Mesothelial cell of epicardium (in vitro differentiated cells): Measurements from ENCODE around the gene PPP2R2C. TPM values are rescaled to one million over a fixed set of nuclear protein-coding genes. Genes with fewer than 3 reads are reported as not detected.

Experiments used
- DNase-seq, 2 experiments: peaks; one replicate each; pipeline ENCODE4 v3.0.0; 2021; ENCODE audit warnings: low spot score in 2 of 2; ENCODE audit not compliant: unreplicated experiment in 2 of 2
- H3K27ac Mint-ChIP-seq: 2 replicates; pipeline ENCODE4 v1.8.0; 2021; ENCODE audit warnings: mixed read lengths
- H3K27me3 Mint-ChIP-seq: 2 replicates; pipeline ENCODE4 v1.8.0; 2021; ENCODE audit warnings: low read depth, mixed read lengths
- H3K36me3 Mint-ChIP-seq: 2 replicates; pipeline ENCODE4 v1.8.0; 2021; ENCODE audit warnings: mixed read lengths
- H3K4me1 Mint-ChIP-seq: 2 replicates; pipeline ENCODE4 v1.8.0; 2021; ENCODE audit warnings: mixed read lengths
- H3K4me3 Mint-ChIP-seq: 2 replicates; pipeline ENCODE4 v1.8.0; 2021; ENCODE audit warnings: mild to moderate bottlenecking, moderate library complexity, mixed read lengths
- H3K9me3 Mint-ChIP-seq: 2 replicates; pipeline ENCODE4 v1.8.0; 2021; ENCODE audit warnings: mixed read lengths
- total RNA-seq: library from RNA; stranded (reverse); gene quantifications from 3 replicates; pipeline ENCODE4 v1.2.1, GENCODE V29; 2021
- TF ChIP-seq, protein P1 (sequence below): fragments of 200-600 bp; sonication (generic); IDR thresholded peaks from one replicate; pipeline ENCODE4 v1.5.0; 2021; ENCODE audit warnings: antibody characterized with exemption; ENCODE audit not compliant: unreplicated experiment

Gene PPP2R2C
- total RNA-seq, 1 donor from 2014 or later, result 5.2 TPM

DNA sequence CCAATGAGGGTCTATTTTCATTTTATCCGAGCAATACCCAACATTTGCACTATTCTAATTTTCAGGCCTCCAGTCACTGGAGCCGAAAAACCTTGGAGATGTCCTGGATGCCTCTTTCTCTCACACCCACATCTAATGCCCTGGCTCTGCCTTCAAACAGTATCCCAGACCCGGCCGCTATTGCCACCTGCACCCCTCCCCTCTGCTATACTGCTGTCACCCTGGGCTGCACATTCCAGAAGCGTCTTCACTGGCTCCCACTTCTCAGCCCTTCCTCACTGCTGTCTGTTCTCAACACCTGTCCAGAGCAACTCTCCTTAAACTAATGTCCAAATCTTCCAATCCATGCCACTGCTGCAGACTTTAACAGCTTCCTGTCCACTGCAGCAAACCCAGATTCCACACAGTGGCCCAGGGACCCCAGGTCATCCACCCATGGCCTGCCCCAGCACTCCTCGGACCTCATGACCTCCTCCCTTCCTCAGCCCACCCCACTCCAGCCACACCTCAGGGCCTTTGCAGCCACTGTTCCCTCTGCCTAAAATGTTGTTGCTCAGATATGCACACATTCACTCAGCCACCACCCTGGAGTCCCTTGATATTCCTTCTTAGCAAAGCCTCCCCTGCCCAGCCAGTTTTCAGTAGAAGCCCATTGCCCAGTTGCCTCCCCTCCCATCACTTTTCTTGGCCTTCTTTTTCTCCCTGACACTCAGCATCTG lies 30.5 kb upstream of the PPP2R2C start:
- Mint-ChIP-seq H3K9me3 (peaks cover 38% of the 10 kb centered on the region), H3K27ac (no peak overlapping the region), H3K4me3 (no peak overlapping the region), H3K36me3 (no peaks in the 10 kb centered on the region), H3K27me3 (peaks cover 42% of the 10 kb centered on the region), H3K4me1 (no peaks in the 10 kb centered on the region)
- no peak for DNase-seq
- TF ChIP-seq, protein P1, sequence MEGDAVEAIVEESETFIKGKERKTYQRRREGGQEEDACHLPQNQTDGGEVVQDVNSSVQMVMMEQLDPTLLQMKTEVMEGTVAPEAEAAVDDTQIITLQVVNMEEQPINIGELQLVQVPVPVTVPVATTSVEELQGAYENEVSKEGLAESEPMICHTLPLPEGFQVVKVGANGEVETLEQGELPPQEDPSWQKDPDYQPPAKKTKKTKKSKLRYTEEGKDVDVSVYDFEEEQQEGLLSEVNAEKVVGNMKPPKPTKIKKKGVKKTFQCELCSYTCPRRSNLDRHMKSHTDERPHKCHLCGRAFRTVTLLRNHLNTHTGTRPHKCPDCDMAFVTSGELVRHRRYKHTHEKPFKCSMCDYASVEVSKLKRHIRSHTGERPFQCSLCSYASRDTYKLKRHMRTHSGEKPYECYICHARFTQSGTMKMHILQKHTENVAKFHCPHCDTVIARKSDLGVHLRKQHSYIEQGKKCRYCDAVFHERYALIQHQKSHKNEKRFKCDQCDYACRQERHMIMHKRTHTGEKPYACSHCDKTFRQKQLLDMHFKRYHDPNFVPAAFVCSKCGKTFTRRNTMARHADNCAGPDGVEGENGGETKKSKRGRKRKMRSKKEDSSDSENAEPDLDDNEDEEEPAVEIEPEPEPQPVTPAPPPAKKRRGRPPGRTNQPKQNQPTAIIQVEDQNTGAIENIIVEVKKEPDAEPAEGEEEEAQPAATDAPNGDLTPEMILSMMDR, result no peak

DNA sequence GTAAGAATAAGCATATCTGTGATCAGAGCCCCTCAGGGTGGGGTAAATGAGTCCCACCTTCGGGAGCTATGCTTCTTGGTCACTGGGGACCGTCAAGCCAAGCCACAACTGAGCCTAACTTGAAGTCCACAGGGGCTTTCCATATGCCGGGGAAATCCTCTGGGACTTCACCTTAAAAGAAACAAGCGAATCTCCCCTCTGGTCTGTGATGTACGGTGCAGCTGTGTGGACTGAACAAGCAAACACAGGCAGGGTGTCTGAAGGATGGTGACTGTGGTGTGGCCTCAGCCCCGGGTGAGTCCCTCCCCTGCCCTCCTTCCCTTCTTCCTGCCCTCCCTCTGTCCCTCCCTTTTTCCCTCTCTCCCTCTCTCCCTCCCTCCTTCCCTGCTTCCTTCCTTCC lies 29.7 kb upstream of the PPP2R2C start:
- H3K27me3 Mint-ChIP-seq, result peaks cover 50% of the 10 kb centered on the region
- H3K4me3 Mint-ChIP-seq, result no peak overlapping the region
- TF ChIP-seq, protein P1, result no peak
- no peak for DNase-seq
- no peaks in the 10 kb centered on the region for H3K36me3 Mint-ChIP-seq
- peaks cover 31% of the 10 kb centered on the region for H3K9me3 Mint-ChIP-seq
- H3K4me1 Mint-ChIP-seq, result no peaks in the 10 kb centered on the region
- H3K27ac Mint-ChIP-seq, result no peak overlapping the region

DNA sequence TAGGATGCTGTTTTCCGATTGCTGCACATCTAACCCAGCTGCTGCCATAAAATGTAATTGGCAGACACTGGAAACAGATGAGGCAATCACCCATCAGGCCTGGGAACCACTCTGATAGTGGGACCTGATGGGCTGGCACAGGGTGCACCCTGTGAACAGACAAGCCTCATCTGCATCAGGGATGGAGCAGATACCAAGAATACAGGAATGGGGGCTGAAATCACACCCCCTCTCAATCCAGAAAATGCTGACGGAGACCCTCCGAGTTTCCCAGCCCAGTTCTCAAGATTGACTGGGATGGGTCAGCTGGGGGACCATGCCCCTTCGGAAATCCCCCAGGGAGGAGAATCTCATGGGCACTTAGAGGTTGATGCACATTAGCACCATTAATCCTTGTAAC lies 28.8 kb upstream of the PPP2R2C start:
- no peaks in the 10 kb centered on the region for H3K4me1 Mint-ChIP-seq
- H3K36me3 Mint-ChIP-seq, result no peaks in the 10 kb centered on the region
- TF ChIP-seq, protein P1, result no peak
- no peak for DNase-seq
- H3K4me3 Mint-ChIP-seq, result no peak overlapping the region
- no peak overlapping the region for H3K27ac Mint-ChIP-seq
- H3K9me3 Mint-ChIP-seq, result peaks cover 23% of the 10 kb centered on the region
- peaks cover 53% of the 10 kb centered on the region for H3K27me3 Mint-ChIP-seq

DNA sequence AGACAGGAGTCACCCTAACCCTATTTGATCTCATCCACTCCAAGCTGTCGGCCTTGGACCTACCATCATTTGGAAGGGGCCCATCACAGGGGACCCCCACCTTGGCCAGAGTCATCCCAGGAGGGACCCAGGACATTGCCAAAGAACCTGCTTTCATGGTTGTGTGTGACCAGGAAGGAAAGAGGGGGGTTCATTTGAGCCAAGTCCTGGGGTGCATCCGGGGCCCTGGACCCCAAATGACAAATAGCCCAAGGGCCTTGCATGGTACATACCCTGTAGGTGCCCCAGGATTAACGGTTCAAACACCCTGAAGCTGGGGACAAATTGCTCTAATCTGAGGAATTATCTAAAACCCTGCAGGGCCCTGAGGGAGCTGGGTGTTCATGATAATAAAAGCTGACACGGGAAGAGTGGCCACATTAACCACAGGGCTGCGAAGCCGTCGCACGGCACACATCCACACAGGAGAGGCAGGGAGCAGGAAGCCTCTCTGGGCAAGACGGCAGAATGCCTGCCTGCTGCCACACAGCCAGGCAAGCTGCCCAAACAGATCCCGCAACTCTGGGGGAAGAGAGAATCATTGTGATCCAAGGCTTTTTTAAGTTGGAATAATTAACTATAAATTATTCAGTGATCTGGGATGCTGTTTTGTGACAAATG lies 28.2 kb upstream of the PPP2R2C start:
- Mint-ChIP-seq H3K36me3 (no peaks in the 10 kb centered on the region), H3K4me1 (no peaks in the 10 kb centered on the region), H3K9me3 (peaks cover 20% of the 10 kb centered on the region), H3K27ac (no peak overlapping the region), H3K4me3 (no peak overlapping the region), H3K27me3 (peaks cover 58% of the 10 kb centered on the region)
- TF ChIP-seq, protein P1, result no peak
- no peak for DNase-seq

DNA sequence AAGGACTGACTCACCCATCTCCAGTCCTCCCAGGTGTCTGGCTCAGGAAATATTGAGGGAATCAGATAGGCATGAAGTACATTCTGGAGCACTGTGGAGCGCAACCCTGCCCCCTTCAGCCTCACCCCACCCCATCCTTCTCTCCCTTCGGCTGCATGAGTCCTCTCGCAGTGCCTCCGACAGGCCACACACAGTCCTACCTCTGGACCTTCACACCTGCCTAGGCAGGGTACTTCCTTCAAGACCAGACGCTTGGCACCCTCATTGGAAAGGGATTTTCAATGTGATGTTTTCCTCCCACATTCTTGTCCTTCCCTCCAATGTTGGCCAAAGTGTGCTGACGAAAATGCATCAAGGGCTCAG lies 26.8 kb upstream of the PPP2R2C start:
- H3K27me3 Mint-ChIP-seq, result peaks cover 59% of the 10 kb centered on the region
- no peak overlapping the region for H3K27ac Mint-ChIP-seq
- H3K4me3 Mint-ChIP-seq, result no peak overlapping the region
- peaks cover 2% of the 10 kb centered on the region for H3K4me1 Mint-ChIP-seq
- H3K36me3 Mint-ChIP-seq, result no peaks in the 10 kb centered on the region
- peaks cover 15% of the 10 kb centered on the region for H3K9me3 Mint-ChIP-seq
- DNase-seq, result no peak
- TF ChIP-seq, protein P1, result no peak
